Neuron (in vitro differentiated cells): Measurements from ENCODE around the gene ZNF117.
"Not testable (repeated sequence)": the region's sequence is repeated elsewhere in the genome, so short reads cannot be mapped to it uniquely, and the experiment has no call there.

Source experiments
- H2AFZ ChIP-seq: one replicate; pipeline ENCODE4 v1.6.1; 2013; ENCODE audit warnings: low read depth, mild to moderate bottlenecking, inconsistent platforms, low read length, moderate library complexity
- H3K27me3 ChIP-seq: one replicate; pipeline ENCODE4 v1.6.1; 2013; ENCODE audit warnings: low read length; ENCODE audit not compliant: insufficient read depth
- H3K36me3 ChIP-seq: one replicate; pipeline ENCODE4 v1.6.1; 2013; ENCODE audit warnings: low read length; ENCODE audit not compliant: insufficient read depth
- H3K4me1 ChIP-seq: one replicate; pipeline ENCODE4 v1.6.1; 2013; ENCODE audit warnings: low read length; ENCODE audit not compliant: insufficient read depth
- H3K4me3 ChIP-seq: 2 replicates; pipeline ENCODE4 v1.5.1; 2013; ENCODE audit warnings: mild to moderate bottlenecking, low read length, moderate library complexity
- H3K9me3 ChIP-seq: one replicate; pipeline ENCODE4 v1.6.1; 2013; ENCODE audit warnings: low read length

Gene ZNF117

DNA sequence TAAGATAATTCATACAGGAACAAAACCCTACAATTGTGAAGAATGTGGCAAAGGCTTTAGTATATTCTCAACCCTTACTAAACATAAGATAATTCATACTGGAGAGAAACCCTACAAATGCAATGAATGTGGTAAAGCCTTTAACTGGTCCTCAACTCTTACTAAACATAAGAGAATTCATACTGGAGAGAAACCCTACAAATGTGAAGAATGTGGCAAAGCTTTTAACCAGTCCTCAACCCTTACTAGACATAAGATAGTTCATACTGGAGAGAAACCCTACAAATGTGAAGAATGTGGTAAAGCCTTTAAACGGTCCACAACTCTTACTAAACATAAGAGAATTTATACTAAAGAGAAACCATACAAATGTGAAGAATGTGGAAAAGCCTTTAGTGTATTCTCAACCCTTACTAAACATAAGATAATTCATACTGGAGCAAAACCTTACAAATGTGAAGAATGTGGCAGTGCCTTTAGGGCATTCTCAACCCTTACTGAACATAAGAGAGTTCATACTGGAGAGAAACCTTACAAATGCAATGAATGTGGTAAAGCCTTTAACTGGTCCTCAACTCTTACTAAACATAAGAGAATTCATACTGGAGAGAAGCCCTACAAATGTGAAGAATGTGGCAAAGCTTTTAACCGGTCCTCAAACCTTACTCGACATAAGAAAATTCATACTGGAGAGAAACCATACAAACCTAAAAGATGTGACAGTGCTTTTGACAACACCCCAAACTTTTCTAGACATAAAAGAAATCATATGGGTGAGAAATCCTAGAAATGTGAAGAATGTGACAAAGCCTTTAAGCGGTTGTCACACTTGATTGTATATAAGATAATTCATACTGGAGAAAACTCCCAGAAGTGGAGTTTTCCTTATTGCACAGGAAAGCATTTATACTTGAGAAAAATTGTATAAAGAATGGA lies 62.3 kb downstream of the ZNF117 start:
- H3K4me1 ChIP-seq, H3K4me3 ChIP-seq, H3K27me3 ChIP-seq, H2AFZ ChIP-seq: not testable (repeated sequence)
- peaks cover 44% of the 10 kb centered on the region for H3K36me3 ChIP-seq
- peaks cover 32% of the 10 kb centered on the region for H3K9me3 ChIP-seq
